Measurements from ENCODE around the gene MSRB2.

MSRB2 gene

GRCh38 chr10:23171232-23171876, 76.0 kb downstream of the MSRB2 start:
- H3K27ac ChIP-seq = no peak overlapping the region

More at GRCh38 chr10:23171232-23171876, 76.0 kb downstream of the MSRB2 start:
- TF ChIP-seq CTCF (conservative IDR thresholded peaks at IDR 0.05) = no peak
